Measurements from ENCODE around the gene DLX2. TPM values are rescaled to one million over a fixed set of nuclear protein-coding genes. Genes with fewer than 3 reads are reported as not detected.
"Not testable (repeated sequence)": the region's sequence is repeated elsewhere in the genome, so short reads cannot be mapped to it uniquely, and the experiment has no call there.

DLX2 gene
- total RNA-seq, 2 donors from 2014 or later, result not detected

DNA sequence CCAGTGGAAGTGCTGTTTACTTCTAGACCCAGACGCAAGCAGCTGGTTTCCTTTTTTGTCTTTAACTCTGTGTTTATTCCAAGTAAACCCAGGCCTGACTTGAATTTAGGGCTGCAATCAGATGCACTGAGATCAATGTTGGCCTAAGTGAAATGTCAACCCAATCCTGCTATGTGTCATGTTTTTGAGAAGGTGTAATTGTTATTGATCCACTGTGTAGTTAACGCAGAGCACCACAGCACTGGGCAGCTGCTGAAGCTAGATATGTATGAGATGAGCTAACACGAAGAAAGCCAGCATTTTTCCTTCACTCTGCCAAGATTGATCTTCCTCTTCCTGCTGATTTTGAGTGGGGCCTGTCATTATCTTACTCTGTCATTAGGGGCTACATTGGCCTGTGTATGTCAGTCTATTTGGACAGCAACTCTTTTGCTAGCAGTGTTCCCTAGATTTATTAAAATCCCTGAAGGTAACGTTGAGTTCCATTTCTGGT lies 36.3 kb downstream of the DLX2 start:
- Histone ChIP-seq H3K36me3 (no peaks in the 10 kb centered on the region), H3K27ac (no peak overlapping the region), H3K4me1 (no peaks in the 10 kb centered on the region), H3K4me3 (no peak overlapping the region), H3K27me3 (no peaks in the 10 kb centered on the region), H3K9me3 (no peaks in the 10 kb centered on the region)
- TF ChIP-seq, protein P1, sequence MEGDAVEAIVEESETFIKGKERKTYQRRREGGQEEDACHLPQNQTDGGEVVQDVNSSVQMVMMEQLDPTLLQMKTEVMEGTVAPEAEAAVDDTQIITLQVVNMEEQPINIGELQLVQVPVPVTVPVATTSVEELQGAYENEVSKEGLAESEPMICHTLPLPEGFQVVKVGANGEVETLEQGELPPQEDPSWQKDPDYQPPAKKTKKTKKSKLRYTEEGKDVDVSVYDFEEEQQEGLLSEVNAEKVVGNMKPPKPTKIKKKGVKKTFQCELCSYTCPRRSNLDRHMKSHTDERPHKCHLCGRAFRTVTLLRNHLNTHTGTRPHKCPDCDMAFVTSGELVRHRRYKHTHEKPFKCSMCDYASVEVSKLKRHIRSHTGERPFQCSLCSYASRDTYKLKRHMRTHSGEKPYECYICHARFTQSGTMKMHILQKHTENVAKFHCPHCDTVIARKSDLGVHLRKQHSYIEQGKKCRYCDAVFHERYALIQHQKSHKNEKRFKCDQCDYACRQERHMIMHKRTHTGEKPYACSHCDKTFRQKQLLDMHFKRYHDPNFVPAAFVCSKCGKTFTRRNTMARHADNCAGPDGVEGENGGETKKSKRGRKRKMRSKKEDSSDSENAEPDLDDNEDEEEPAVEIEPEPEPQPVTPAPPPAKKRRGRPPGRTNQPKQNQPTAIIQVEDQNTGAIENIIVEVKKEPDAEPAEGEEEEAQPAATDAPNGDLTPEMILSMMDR (IDR thresholded peaks at IDR 0.05), result no peak
- DNase-seq (ENCODE audit: low spot score), result no peak

GRCh38 chr2:172065111-172065510 lies 37.6 kb downstream of the DLX2 start:
- Histone ChIP-seq H3K27ac (no peak overlapping the region), H3K36me3 (no peaks in the 10 kb centered on the region), H3K4me1 (no peaks in the 10 kb centered on the region), H3K4me3 (no peak overlapping the region), H3K27me3 (no peaks in the 10 kb centered on the region), H3K9me3 (no peaks in the 10 kb centered on the region)
- no peak for DNase-seq (ENCODE audit: low spot score)
- TF ChIP-seq, protein P1 (IDR thresholded peaks at IDR 0.05), result no peak

- H3K9me3 ChIP-seq, result no peaks in the 10 kb centered on the region
Observed at GRCh38 chr2:172063446-172063845, 39.3 kb downstream of the DLX2 start.

DNA sequence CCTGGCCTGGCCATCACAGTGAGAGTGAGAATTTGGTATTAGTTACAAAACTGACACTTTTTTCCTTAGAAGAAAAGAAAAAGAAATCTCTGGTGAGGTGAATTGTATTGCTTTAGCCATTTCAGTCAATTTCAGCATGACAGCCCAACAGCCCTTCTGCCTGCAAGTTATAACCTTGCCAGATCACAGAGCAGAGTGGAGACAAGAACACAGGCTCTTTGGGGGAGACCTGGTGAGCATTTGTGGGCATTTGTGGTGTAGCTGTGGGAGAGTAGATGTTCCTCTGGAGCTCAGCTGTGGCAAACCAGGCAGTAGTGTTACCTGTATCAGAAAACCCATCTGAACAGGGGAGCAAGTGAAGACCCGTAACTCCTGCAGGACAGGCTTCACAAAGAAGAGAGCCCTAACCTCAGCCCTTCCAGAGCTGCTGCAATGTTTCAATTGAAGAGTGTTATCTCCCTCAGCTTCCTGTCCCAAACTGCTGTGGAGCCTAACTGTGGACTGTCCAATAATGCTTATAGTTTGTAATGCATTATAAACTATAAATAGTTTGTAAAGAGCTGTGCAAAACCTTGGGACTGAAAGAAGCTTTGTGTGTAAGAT lies 40.2 kb downstream of the DLX2 start:
- Histone ChIP-seq H3K4me3 (no peak overlapping the region), H3K9me3 (no peaks in the 10 kb centered on the region), H3K36me3 (no peaks in the 10 kb centered on the region), H3K4me1 (no peaks in the 10 kb centered on the region), H3K27me3 (no peaks in the 10 kb centered on the region), H3K27ac (no peak overlapping the region)
- no peak for DNase-seq (ENCODE audit: low spot score)
- TF ChIP-seq, protein P1 (IDR thresholded peaks at IDR 0.05), result no peak

More at GRCh38 chr2:172063446-172063845, 39.3 kb downstream of the DLX2 start:
- H3K27ac ChIP-seq, result no peak overlapping the region
- H3K36me3 ChIP-seq, result no peaks in the 10 kb centered on the region
- H3K27me3 ChIP-seq, result no peaks in the 10 kb centered on the region
- no peak for DNase-seq (ENCODE audit: low spot score)
- TF ChIP-seq, protein P1 (IDR thresholded peaks at IDR 0.05), result no peak
- no peaks in the 10 kb centered on the region for H3K4me1 ChIP-seq
- no peak overlapping the region for H3K4me3 ChIP-seq

- H3K27me3 ChIP-seq; H3K4me3 ChIP-seq; H3K27ac ChIP-seq; H3K4me1 ChIP-seq; DNase-seq (ENCODE audit: low spot score); H3K36me3 ChIP-seq; H3K9me3 ChIP-seq: not testable (repeated sequence)
Observed at GRCh38 chr2:172060118-172060517, 42.6 kb downstream of the DLX2 start.

GRCh38 chr2:172058660-172059059 lies 44.0 kb downstream of the DLX2 start:
- Histone ChIP-seq H3K27me3 (no peaks in the 10 kb centered on the region), H3K4me1 (no peaks in the 10 kb centered on the region), H3K27ac (no peak overlapping the region), H3K9me3 (no peaks in the 10 kb centered on the region), H3K36me3 (no peaks in the 10 kb centered on the region), H3K4me3 (no peak overlapping the region)
- no peak for DNase-seq (ENCODE audit: low spot score)
- TF ChIP-seq, protein P1 (IDR thresholded peaks at IDR 0.05), result no peak

Measured in right atrium auricular region (tissue), 2 donors.